IPS-NIHi11 (cell line): ENCODE results near the gene OSBPL1A.

Source experiments
- DNase-seq: peaks from one replicate; pipeline ENCODE4 v3.0.0; 2012; ENCODE audit warnings: mixed read lengths, low spot score

Gene OSBPL1A

GRCh38 chr18:24341361-24341760 is 56.3 kb downstream of the OSBPL1A start:
- no peak for DNase-seq

- DNase-seq, result no peak
These were observed 64.5 kb downstream of the OSBPL1A start for GRCh38 chr18:24333084-24333483.

GRCh38 chr18:24326211-24326610 is 71.4 kb downstream of the OSBPL1A start:
- DNase-seq, result no peak

GRCh38 chr18:24322584-24323136 is 75.0 kb downstream of the OSBPL1A start:
- no peak for DNase-seq

- no peak for DNase-seq
These were observed 76.6 kb downstream of the OSBPL1A start for GRCh38 chr18:24321071-24321470.

GRCh38 chr18:24319757-24320156 is 77.9 kb downstream of the OSBPL1A start:
- no peak for DNase-seq

- DNase-seq, result no peak
These were observed 80.3 kb downstream of the OSBPL1A start for GRCh38 chr18:24317370-24317769.

GRCh38 chr18:24315170-24315569 is 82.5 kb downstream of the OSBPL1A start:
- no peak for DNase-seq

- no peak for DNase-seq
These were observed 91.4 kb downstream of the OSBPL1A start for GRCh38 chr18:24306201-24306600.

- no peak for DNase-seq
These were observed 96.9 kb downstream of the OSBPL1A start for GRCh38 chr18:24300703-24301102.

GRCh38 chr18:24296276-24296675 is 101.3 kb downstream of the OSBPL1A start:
- DNase-seq, result no peak

- DNase-seq, result peak; percentile 17
These were observed 104.4 kb downstream of the OSBPL1A start for GRCh38 chr18:24293254-24293653.

GRCh38 chr18:24278591-24278990 is 119.0 kb downstream of the OSBPL1A start:
- no peak for DNase-seq

- no peak for DNase-seq
These were observed 120.0 kb downstream of the OSBPL1A start for GRCh38 chr18:24277516-24278195.

GRCh38 chr18:24276994-24277393 is 120.6 kb downstream of the OSBPL1A start:
- DNase-seq, result no peak

- no peak for DNase-seq
These were observed 122.8 kb downstream of the OSBPL1A start for GRCh38 chr18:24274837-24275236.

- no peak for DNase-seq
These were observed 124.0 kb downstream of the OSBPL1A start for GRCh38 chr18:24273596-24273995.

- no peak for DNase-seq
These were observed 125.4 kb downstream of the OSBPL1A start for GRCh38 chr18:24272229-24272525.

- DNase-seq, result peak; percentile 90
These were observed 126.0 kb downstream of the OSBPL1A start for GRCh38 chr18:24271381-24272228.

GRCh38 chr18:24270937-24271380 is 126.7 kb downstream of the OSBPL1A start:
- no peak for DNase-seq

- no peak for DNase-seq
These were observed 127.2 kb downstream of the OSBPL1A start for GRCh38 chr18:24270358-24270936.

- no peak for DNase-seq
These were observed 128.7 kb downstream of the OSBPL1A start for GRCh38 chr18:24268784-24269550.
